Endodermal cell (in vitro differentiated cells): ENCODE data around the gene APEH. TPM values are rescaled to one million over a fixed set of nuclear protein-coding genes. Genes with fewer than 3 reads are reported as not detected.

Experiments used
- DNase-seq: peaks from one replicate; pipeline ENCODE4 v3.0.0-alpha.2; 2017
- H3K27ac ChIP-seq: 2 replicates; pipeline ENCODE4 v1.5.1; 2013; ENCODE audit warnings: mild to moderate bottlenecking, low read depth, low read length, moderate library complexity
- H3K27me3 ChIP-seq: 2 replicates; pipeline ENCODE4 v1.6.1; 2013; ENCODE audit warnings: mild to moderate bottlenecking, low read length, moderate library complexity; ENCODE audit not compliant: insufficient read depth, control insufficient read depth, poor library complexity, severe bottlenecking
- H3K36me3 ChIP-seq: 2 replicates; pipeline ENCODE4 v1.7.0; 2013; ENCODE audit warnings: mild to moderate bottlenecking, low read length, moderate library complexity; ENCODE audit not compliant: control insufficient read depth, insufficient read depth
- H3K4me1 ChIP-seq: one replicate; pipeline ENCODE4 v1.7.0; 2013; ENCODE audit warnings: low read length; ENCODE audit not compliant: control insufficient read depth, insufficient read depth
- H3K4me3 ChIP-seq: 2 replicates; pipeline ENCODE4 v1.5.1; 2013; ENCODE audit warnings: mild to moderate bottlenecking, low read length, moderate library complexity
- H3K9ac ChIP-seq: 2 replicates; pipeline ENCODE4 v1.6.1; 2013; ENCODE audit warnings: mild to moderate bottlenecking, low read length, moderate library complexity; ENCODE audit not compliant: poor library complexity, severe bottlenecking; ENCODE audit errors: extremely low read depth
- H3K9me3 ChIP-seq: 2 replicates; pipeline ENCODE4 v1.6.1; 2013; ENCODE audit warnings: mild to moderate bottlenecking, low read length, moderate library complexity; ENCODE audit not compliant: control insufficient read depth
- H3K27ac Mint-ChIP-seq: 2 replicates; pipeline ENCODE4 v1.8.0; 2020; ENCODE audit warnings: mixed read lengths
- H3K27me3 Mint-ChIP-seq: 2 replicates; pipeline ENCODE4 v1.8.0; 2021; ENCODE audit warnings: mild to moderate bottlenecking, mixed read lengths; ENCODE audit not compliant: insufficient read depth
- H3K36me3 Mint-ChIP-seq: 2 replicates; pipeline ENCODE4 v1.8.0; 2020; ENCODE audit warnings: low read depth, mixed read lengths
- H3K4me1 Mint-ChIP-seq: 2 replicates; pipeline ENCODE4 v1.8.0; 2020; ENCODE audit warnings: mixed read lengths
- H3K4me3 Mint-ChIP-seq: 2 replicates; pipeline ENCODE4 v1.8.0; 2020; ENCODE audit warnings: mild to moderate bottlenecking, moderate library complexity, mixed read lengths
- H3K9me3 Mint-ChIP-seq: 2 replicates; pipeline ENCODE4 v1.8.0; 2020; ENCODE audit warnings: mild to moderate bottlenecking, mixed read lengths
- WGBS, 2 experiments: methylation state at CpG; one replicate each; pipeline versions ENCODE4 v1.1.5 to v1.1.7; 2013; ENCODE audit warnings: missing lambda C conversion rate in 2 of 2, mixed read lengths in 1 of 2; ENCODE audit not compliant: insufficient coverage in 1 of 2, insufficient read length in 1 of 2; 5-methylcytosine and 5-hydroxymethylcytosine counted together
- total RNA-seq, 2 donors: library from RNA; stranded (reverse); fragmentation: NEBNext Ultra II Directional in 1 of 2; extraction: Animal tissue kit (Norgen Biotek cat#: 25700) in 1 of 2; gene quantifications; 2 replicates in 1 of 2; 3 replicates in 1 of 2; pipeline ENCODE4 v1.2.1, GENCODE V29; 2021
- TF ChIP-seq, protein P1 (sequence below): fragments of 200-600 bp; sonication (generic); conservative IDR thresholded peaks from 2 replicates; pipeline ENCODE4 v1.5.0; 2021; ENCODE audit warnings: antibody characterized with exemption, mild to moderate bottlenecking

APEH gene
- total RNA-seq, 2 donors from 2014 or later = 188 to 216 TPM

DNA sequence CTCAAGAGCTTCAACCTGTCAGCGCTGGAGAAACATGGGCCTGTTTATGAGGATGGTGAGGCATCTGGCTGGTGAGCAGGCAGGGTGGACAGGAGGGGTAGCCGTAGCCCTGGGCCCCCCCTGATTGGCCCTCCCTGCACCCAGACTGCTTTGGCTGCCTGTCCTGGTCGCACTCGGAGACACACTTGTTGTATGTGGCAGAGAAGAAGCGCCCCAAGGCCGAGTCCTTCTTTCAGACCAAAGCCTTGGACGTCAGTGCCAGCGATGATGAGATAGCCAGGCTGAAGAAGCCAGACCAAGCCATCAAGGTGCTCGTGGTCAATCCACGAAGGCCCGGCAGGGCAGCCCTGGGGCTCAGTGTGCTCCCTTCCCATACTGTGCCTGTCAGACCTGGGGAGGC is 1.8 kb downstream of the APEH start:
- peak overlapping the region; percentile 84 for H3K4me3 Mint-ChIP-seq
- peaks cover 3% of the 10 kb centered on the region for H3K4me1 ChIP-seq
- H3K9me3 ChIP-seq = no peaks in the 10 kb centered on the region
- DNase-seq = no peak
- H3K4me1 Mint-ChIP-seq = peaks cover 13% of the 10 kb centered on the region
- TF ChIP-seq, protein P1, sequence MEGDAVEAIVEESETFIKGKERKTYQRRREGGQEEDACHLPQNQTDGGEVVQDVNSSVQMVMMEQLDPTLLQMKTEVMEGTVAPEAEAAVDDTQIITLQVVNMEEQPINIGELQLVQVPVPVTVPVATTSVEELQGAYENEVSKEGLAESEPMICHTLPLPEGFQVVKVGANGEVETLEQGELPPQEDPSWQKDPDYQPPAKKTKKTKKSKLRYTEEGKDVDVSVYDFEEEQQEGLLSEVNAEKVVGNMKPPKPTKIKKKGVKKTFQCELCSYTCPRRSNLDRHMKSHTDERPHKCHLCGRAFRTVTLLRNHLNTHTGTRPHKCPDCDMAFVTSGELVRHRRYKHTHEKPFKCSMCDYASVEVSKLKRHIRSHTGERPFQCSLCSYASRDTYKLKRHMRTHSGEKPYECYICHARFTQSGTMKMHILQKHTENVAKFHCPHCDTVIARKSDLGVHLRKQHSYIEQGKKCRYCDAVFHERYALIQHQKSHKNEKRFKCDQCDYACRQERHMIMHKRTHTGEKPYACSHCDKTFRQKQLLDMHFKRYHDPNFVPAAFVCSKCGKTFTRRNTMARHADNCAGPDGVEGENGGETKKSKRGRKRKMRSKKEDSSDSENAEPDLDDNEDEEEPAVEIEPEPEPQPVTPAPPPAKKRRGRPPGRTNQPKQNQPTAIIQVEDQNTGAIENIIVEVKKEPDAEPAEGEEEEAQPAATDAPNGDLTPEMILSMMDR = no peak
- peaks cover 54% of the 10 kb centered on the region for H3K36me3 ChIP-seq
- H3K9ac ChIP-seq = no peak overlapping the region
- no peaks in the 10 kb centered on the region for H3K27me3 Mint-ChIP-seq
- H3K27ac Mint-ChIP-seq = no peak overlapping the region
- no peaks in the 10 kb centered on the region for H3K27me3 ChIP-seq
- no peak overlapping the region for H3K4me3 ChIP-seq
- H3K9me3 Mint-ChIP-seq = no peaks in the 10 kb centered on the region
- 92 to 96% methylated on average over 10 to 11 of the region's 11 CpGs for WGBS, 2 experiments
- H3K36me3 Mint-ChIP-seq = peaks cover 38% of the 10 kb centered on the region
- H3K27ac ChIP-seq = no peak overlapping the region

DNA sequence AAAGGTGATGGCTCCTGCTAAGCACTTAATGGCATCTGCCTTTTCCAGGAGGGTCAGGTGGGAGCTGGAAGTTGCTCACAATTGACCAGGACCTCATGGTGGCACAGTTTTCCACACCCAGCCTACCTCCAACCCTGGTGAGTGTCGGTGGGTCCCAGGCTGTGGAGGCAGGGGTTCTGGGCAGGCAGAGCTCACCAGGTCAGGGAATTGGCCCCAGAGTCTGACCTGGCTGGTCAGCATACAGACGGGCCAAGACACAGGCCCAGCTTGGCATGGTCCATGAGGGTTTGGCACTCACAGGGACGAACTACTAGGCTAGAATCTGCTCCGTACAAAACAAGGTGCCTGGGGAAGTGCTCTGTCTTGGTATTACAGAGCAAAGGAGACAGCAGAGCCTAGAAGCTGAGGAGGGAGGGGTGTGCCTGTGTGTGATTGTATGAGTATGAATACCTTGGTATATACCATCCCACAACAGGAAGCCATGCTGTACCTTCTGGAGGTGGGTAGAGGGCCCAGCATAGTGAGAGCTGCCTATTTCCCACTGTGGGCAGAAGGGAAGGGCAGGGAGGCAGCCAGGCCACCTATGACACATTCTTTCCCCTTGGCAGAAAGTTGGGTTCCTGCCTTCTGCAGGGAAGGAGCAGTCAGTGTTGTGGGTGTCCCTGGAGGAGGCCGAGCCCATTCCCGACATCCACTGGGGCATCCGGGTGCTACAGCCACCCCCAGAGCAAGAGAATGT is 6.5 kb downstream of the APEH start:
- 89 to 94% methylated on average over 4 to 7 of the region's 7 CpGs for WGBS, 2 experiments
- Mint-ChIP-seq H3K36me3 (peaks cover 58% of the 10 kb centered on the region), H3K4me1 (no peaks in the 10 kb centered on the region), H3K27me3 (no peaks in the 10 kb centered on the region), H3K4me3 (no peak overlapping the region), H3K9me3 (no peaks in the 10 kb centered on the region), H3K27ac (no peak overlapping the region)
- TF ChIP-seq, protein P1 = no peak
- DNase-seq = no peak
- no peaks in the 10 kb centered on the region for H3K4me1 ChIP-seq
- H3K9me3 ChIP-seq = no peaks in the 10 kb centered on the region
- peaks cover 81% of the 10 kb centered on the region for H3K36me3 ChIP-seq
- H3K4me3 ChIP-seq = no peak overlapping the region
- no peaks in the 10 kb centered on the region for H3K27me3 ChIP-seq
- H3K27ac ChIP-seq = no peak overlapping the region
- no peak overlapping the region for H3K9ac ChIP-seq

DNA sequence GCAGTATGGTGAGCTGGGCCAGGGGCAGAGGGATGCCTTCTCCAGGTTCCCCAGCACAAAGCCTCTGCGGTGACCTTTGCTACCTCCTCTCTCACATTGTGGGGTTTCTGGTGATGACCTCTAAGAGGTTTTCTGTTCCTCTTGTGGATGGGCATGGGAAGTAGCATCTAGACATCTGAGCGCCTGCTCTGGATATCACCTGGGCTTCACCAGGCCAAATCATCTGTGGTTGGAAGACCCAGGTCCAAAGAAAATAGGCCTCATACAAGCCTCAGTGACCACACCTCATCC is 7.0 kb downstream of the APEH start:
- H3K4me1 ChIP-seq = no peaks in the 10 kb centered on the region
- no peaks in the 10 kb centered on the region for H3K4me1 Mint-ChIP-seq

More for the DNA sequence above, 7.0 kb downstream of the APEH start:
- H3K9ac ChIP-seq = no peak overlapping the region
- Mint-ChIP-seq H3K4me3 (no peak overlapping the region), H3K9me3 (no peaks in the 10 kb centered on the region), H3K27ac (no peak overlapping the region), H3K27me3 (no peaks in the 10 kb centered on the region), H3K36me3 (peaks cover 53% of the 10 kb centered on the region)
- no peaks in the 10 kb centered on the region for H3K9me3 ChIP-seq
- H3K27ac ChIP-seq = no peak overlapping the region
- no peaks in the 10 kb centered on the region for H3K27me3 ChIP-seq
- no peak for DNase-seq
- H3K4me3 ChIP-seq = no peak overlapping the region
- H3K36me3 ChIP-seq = peaks cover 76% of the 10 kb centered on the region
- TF ChIP-seq, protein P1 = no peak
- WGBS, 2 experiments = 100% methylated on average over 1 to 2 of the region's 2 CpGs
